H1 (cell line): ENCODE measurements around the gene CD244. TPM values are rescaled to one million over a fixed set of nuclear protein-coding genes. Genes with fewer than 3 reads are reported as not detected.

Source experiments
- GABPA ChIP-seq: IDR thresholded peaks from 2 replicates; pipeline ENCODE4 v1.6.1; 2011; ENCODE audit warnings: mild to moderate bottlenecking, low read length, moderate library complexity, borderline replicate concordance; ENCODE audit not compliant: insufficient read depth
- polyA plus RNA-seq, 7 experiments: library from polyadenylated mRNA; depleted of rRNA in 3 of 7; stranded (reverse) in 5 of 7; unstranded in 2 of 7; fragments of >200 nt in 5 of 7; fragments of 200-250 nt in 2 of 7; gene quantifications; 1 replicate in 5 of 7; 2 replicates in 1 of 7; 4 replicates in 1 of 7; pipeline versions ENCODE4 v1.2.1 to v1.2.3, GENCODE V29; 2011 to 2013; ENCODE audit warnings: missing spikeins in 2 of 7, mixed read lengths in 2 of 7
- total RNA-seq: library from RNA; stranded (reverse); fragmentation: NEBNext Ultra II Directional; extraction: Animal tissue kit (Norgen Biotek cat#: 25700); gene quantifications from 2 replicates; pipeline ENCODE4 v1.2.1, GENCODE V29; 2021

CD244 gene
- total and polyA plus RNA-seq, 2 of the 8 experiments (the other 6 are each of a cell fraction or from before 2014, with no cell fraction given), result not detected

- TF ChIP-seq GABPA, result no peak
Observed at GRCh38 chr1:160885042-160885441, 22.4 kb upstream of the CD244 start, which contains the start of gene ITLN1 (continued).
